Measurements from ENCODE around the gene SUSD6.

Gene SUSD6

DNA sequence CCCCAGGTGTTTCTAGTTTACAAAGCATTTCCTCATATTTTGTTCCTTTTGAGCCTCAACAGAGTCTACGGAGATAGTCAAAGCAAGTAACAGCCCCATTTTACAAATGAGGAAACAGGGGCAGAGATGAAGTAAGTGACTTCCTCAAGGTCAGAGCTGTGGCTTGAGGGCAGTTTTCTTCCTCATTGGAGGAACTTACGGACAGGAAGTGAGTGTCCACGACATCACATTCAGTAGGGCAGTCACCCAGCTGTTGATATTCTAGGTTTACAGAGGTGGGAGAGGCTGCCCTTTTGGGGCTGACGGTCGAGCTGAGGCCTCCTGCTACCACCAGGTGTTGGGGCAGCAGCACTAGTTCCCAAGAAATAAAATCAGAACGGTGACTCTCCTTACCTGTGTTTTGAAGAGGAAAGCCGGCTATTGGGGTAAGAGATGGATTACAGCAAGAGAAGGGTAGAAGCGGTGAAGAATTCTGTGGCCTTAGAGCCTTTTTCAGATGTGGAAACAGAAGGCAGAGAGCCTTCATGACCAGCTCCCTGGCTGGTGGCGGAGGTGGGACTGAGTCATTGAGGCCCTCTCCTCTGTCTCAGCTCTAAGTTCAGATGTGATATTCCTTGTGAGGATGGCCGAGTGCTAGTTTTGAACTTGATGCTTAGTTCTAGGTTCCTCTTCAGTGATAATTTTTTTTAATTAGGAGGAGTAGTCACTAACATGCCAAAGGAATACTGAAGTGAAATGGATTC is 41.7 kb downstream of the SUSD6 start:
- DNase-seq = no peak

- DNase-seq = no peak
Observed at GRCh38 chr14:69654116-69654515, 42.7 kb downstream of the SUSD6 start.

GRCh38 chr14:69657950-69658355 is 46.6 kb downstream of the SUSD6 start:
- peak; percentile 60 for DNase-seq

DNA sequence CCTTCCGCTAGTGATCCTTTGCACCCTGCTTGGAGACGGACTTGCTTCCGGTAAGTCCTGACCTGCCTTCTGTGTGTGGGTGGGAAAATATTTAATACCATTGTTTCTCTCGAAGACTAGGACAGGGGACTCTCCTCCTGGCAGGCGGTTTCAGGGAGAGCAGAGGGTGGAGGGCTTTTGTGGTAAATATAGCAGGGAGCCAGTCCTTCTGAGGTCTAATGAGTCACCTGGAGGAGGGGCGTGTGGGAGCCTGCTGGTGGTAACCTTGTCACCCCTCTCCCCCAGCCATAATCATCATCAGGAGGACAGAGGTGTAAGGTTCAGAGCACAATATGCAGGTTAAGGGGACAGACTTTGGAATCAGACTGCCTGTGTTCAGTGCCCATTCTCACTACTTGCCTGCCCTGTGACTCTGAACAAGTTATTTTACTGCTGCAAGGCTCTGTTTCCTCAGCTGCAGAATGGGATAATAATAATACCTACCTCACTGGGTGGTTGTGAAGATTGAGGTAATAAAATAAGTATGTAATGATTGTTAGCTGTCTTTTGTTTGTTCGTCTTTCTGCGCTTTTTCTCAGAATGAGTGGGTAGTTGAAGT is 47.4 kb downstream of the SUSD6 start:
- DNase-seq = no peak

DNA sequence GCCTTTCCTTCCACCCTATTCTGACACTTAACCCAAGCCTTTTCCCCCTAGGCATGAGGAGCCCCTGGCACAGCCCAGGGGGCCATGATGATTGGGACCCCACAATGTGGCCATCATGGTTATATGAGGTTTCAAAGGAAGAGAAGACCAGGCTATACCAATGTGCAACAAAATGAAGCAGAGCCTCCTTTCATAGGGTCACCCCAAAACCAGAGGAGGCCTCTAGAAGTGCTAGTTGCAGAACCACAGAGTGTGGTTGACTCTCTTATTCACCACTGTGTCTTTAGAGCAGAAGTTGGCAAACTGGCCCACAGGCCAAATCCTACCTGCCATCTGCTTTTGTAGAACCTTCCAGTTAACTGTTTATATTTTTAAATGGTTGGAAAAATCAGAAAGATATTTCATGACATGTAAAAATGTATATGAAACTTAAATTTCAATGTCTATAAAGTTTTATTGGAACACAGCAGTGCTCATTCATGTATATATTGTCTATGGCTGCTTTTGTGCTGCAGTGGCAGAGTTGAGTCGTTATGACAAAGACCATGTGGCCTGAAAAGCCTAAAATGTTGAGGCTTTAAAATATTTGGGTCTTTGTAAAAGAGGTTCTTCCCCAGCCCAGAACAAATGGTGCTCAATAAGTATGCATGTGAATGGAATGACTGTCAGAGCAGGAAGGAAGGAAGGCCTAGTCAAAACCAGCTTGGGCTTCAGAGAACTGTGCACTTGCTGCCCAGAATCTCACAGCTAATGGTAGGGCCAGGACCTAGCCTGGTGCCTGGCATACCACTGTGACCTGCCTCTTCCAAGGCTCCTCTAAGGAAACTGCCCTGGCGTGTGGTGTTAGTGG is 49.2 kb downstream of the SUSD6 start:
- DNase-seq = no peak

- no peak for DNase-seq
Observed at GRCh38 chr14:69661194-69661537, 49.8 kb downstream of the SUSD6 start.

DNA sequence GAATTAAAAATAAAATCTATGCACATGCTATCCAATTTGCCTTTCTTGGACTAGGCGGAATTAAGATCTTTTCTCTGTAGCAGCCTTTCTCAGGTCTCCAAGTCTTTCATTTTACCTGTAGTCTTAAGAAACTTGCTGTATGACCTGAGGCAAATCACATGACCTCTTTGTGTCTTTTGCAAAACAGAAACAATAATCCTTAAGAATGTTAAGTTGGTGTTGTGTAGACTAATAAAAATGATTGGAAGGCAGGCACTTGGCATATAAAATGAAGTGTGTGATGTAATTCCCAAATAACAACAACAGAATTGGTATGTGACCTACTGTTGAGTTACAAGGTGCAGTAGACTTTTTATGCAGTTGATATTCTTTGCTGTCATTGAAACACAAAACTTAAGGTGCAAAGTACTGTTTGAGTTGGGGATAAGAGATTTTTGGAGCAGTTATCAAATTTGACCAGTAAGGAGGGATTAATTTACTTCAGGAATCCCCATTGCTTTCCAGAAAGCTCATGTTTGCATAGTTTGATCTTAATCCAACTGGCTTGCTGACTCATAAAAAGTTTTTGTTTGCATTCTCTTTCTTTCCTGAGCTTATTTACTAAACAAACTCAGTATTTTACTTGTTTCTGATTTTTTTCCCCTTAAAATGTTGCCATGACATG is 51.4 kb downstream of the SUSD6 start:
- no peak for DNase-seq

- peak; percentile 93 for DNase-seq
Observed at GRCh38 chr14:69663300-69663643, 51.9 kb downstream of the SUSD6 start.

DNA sequence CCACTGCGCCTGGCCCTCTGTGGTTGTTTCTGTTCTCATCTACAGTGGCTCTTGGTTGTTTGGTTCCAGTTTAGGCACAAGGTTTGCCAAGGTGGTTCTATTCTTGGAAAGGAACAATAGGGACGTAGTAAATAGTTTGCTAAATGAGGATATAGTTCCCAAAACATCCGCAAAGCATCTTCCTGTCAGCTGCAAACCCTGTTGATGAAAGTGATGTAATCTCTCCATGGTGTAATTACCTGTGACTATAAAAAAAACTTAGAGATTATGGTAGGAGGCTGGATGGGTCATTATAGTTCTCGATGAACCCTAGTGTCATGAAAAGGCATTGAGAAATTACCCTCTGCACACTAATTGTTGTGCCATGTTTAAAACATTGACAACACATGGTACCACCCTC is 52.9 kb downstream of the SUSD6 start:
- DNase-seq = no peak

- DNase-seq = no peak
Observed at GRCh38 chr14:69664865-69665526, 53.6 kb downstream of the SUSD6 start.

DNA sequence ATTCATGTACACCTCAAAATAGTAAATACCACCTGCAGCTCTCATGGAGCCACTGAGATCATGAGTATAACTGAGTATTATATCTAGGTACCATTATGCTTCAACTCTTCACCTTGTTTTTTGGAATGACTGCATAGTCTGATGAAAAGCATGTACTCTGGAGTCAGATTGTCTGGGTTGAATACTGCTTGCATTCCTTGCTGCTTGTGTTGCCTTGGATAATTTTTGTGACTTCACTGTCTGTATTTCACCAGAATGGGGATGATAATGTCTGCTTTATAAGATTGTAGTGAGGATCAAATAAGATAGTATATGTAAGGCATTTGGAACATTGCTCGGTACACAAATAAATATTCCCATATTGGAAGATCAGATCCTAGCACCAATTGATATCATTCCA is 54.2 kb downstream of the SUSD6 start:
- DNase-seq = no peak

GRCh38 chr14:69666112-69666511 is 54.7 kb downstream of the SUSD6 start:
- no peak for DNase-seq

- no peak for DNase-seq
Observed at GRCh38 chr14:69666690-69667211, 55.4 kb downstream of the SUSD6 start.

DNA sequence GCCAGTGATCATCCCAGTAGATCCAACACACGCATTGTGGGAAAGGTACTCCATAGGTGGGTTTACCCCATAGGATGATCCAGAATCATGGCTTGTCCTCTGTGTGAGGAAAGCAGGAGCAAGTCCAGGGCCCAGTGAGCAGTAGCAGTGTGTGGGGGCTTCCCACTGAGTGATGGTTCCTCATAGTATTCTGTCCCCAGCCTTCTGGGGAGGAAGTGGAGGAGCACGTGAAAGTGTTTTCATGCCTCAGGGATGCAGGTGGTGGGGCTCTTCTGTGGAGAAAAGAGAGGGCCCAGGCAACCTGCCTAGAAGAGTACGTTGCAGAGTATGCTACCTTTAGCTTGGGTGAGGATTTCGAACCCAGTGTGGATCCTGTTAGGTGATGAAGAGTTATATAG is 56.5 kb downstream of the SUSD6 start:
- no peak for DNase-seq

GRCh38 chr14:69669375-69669774 is 58.0 kb downstream of the SUSD6 start:
- DNase-seq = no peak

DNA sequence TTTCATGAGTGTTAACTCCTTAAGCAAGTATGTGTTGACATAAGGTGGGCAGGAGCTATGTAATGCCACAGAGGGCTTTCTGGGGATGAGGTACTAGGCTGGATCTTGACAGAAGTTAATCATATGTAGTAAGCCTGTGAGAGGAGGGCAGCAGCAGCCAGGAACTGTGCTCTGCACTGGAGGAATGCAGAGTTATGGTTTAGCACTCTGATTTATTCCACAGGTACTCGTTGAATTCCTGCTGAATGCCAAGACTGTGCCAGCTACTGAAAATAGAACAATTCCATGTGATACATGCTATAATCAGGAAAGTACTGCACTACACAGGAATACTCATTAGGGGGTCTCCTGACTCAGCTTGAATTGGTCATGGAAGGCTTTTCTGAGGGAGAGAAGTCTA is 58.7 kb downstream of the SUSD6 start:
- DNase-seq = no peak

DNA sequence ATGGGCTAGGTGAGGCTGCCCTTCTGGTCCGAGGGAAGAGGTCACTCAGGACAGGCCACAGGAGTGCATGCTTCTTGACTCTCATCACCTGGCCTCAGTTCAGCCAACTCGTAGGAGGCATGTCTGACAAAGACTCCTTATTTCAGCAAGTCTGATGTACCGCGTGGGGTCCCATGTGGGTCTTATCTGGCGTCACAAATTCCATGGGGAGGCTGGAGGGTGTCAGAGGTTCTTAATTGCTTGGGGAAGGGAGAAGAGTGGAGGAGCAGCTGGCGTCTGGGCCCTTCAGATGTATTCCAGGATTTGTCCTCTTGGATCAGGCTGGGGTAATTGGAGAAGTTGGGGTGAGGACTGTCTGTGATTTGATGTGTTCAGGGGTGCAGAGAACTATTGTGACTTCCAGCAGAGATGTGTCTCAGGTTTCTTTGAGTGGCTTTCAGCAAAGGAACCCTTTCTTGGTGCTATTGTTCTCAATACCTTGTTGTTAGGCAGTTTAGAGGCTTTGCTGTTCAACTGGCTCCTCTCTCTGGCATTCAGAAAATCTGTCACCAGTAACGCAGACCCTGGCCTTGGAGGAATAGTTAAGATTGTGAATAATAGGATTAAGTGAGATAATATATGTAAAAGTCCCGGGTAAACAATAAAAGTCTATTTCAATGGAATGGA is 60.1 kb downstream of the SUSD6 start:
- no peak for DNase-seq

DNA sequence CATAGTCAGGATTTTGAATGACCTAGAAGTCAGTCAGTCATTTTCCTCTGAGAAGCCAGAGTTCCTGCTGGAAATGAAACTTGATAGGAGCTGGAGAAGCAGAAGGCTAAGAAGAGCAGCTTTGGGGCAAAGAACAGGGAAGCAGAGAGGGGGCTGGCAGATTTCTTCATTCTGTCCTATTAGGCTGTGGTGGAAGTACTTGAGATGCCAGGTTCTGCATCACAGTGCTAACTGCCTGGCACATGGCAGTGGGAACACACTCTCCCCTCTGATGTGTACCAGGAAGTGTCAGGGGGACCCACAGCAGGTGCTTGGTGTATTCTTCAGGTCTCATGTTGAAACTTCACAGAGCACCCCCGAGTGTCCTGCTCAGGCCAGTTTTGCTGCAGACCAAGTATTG is 61.0 kb downstream of the SUSD6 start:
- no peak for DNase-seq

DNA sequence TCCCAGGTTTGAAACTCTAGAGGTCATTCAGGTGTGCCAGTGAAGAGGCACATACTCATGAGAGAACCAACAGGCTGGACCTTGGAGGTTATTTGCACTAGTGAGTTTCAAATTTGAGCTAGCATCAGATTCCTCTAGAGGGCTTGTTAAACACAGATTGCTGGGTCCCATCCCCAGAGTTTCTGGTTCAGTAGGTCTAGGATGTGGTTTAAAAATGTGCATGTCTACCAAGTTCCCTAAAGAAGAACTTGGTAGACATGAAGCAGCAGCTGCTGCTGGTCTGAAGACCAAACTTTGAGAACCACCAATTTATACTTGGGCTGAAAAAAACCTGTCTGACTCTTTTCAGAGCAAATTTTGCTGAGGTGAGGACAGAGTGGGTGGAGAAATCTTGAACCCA is 61.7 kb downstream of the SUSD6 start:
- DNase-seq = no peak

GRCh38 chr14:69673578-69674305 is 62.3 kb downstream of the SUSD6 start:
- no peak for DNase-seq

- no peak for DNase-seq
Observed at GRCh38 chr14:69674546-69675244, 63.3 kb downstream of the SUSD6 start.
